SU-DHL-6 (cell line): Measurements from ENCODE around the gene NOP14.

Experiments
- EZH2phosphoT487 ChIP-seq: fragments of 200-600 bp; sonication (generic), shearing (Covaris generic); conservative IDR thresholded peaks from 2 replicates; pipeline ENCODE4 v1.6.1; 2018; ENCODE audit warnings: mild to moderate bottlenecking, antibody characterized with exemption, low read length, moderate library complexity, mixed read lengths
- TF ChIP-seq, protein P1 (sequence below): fragments of 200-600 bp; sonication (generic); IDR thresholded peaks from one replicate; pipeline ENCODE4 v1.5.1; 2017; ENCODE audit warnings: antibody characterized with exemption, mild to moderate bottlenecking, low read length, moderate library complexity; ENCODE audit not compliant: insufficient read depth, poor library complexity, severe bottlenecking

DNA sequence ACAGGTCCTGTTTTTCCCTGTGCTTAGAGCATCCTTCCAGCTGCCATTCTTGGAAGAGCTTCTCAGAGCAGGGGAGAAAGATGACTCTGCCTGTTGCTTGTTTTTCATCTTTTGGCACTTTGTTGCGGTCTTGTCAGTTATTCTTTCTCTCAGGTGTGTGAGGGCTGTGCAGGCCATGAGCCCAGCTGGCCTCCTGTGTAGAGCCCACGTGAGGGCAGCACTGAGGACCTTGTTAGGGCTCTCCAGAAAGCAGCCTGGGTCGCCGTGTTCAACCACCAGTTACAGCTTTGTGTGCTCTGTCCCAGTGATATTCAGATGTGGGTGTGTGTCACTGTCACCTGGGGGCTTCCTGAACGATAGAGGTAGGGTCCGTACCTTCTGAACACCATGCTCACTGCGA is 52.8 kb downstream of the NOP14 start:
- TF ChIP-seq, protein P1, sequence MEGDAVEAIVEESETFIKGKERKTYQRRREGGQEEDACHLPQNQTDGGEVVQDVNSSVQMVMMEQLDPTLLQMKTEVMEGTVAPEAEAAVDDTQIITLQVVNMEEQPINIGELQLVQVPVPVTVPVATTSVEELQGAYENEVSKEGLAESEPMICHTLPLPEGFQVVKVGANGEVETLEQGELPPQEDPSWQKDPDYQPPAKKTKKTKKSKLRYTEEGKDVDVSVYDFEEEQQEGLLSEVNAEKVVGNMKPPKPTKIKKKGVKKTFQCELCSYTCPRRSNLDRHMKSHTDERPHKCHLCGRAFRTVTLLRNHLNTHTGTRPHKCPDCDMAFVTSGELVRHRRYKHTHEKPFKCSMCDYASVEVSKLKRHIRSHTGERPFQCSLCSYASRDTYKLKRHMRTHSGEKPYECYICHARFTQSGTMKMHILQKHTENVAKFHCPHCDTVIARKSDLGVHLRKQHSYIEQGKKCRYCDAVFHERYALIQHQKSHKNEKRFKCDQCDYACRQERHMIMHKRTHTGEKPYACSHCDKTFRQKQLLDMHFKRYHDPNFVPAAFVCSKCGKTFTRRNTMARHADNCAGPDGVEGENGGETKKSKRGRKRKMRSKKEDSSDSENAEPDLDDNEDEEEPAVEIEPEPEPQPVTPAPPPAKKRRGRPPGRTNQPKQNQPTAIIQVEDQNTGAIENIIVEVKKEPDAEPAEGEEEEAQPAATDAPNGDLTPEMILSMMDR: no peak
- no peak for TF ChIP-seq EZH2phosphoT487
